Measurements from ENCODE around the gene RABGAP1L. TPM values are rescaled to one million over a fixed set of nuclear protein-coding genes. Genes with fewer than 3 reads are reported as not detected.

Gene RABGAP1L
- total RNA-seq, 4 donors from 2014 or later, result 31.7 to 49.7 (median 34.3) TPM

GRCh38 chr1:174726167-174726879 is 567.0 kb downstream of the RABGAP1L start:
- no peak for ATAC-seq (ENCODE audit: low FRiP score)
- no peak for DNase-seq (ENCODE audit: low spot score)
- TF ChIP-seq, protein P1, sequence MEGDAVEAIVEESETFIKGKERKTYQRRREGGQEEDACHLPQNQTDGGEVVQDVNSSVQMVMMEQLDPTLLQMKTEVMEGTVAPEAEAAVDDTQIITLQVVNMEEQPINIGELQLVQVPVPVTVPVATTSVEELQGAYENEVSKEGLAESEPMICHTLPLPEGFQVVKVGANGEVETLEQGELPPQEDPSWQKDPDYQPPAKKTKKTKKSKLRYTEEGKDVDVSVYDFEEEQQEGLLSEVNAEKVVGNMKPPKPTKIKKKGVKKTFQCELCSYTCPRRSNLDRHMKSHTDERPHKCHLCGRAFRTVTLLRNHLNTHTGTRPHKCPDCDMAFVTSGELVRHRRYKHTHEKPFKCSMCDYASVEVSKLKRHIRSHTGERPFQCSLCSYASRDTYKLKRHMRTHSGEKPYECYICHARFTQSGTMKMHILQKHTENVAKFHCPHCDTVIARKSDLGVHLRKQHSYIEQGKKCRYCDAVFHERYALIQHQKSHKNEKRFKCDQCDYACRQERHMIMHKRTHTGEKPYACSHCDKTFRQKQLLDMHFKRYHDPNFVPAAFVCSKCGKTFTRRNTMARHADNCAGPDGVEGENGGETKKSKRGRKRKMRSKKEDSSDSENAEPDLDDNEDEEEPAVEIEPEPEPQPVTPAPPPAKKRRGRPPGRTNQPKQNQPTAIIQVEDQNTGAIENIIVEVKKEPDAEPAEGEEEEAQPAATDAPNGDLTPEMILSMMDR (IDR thresholded peaks at IDR 0.05), result no peak

- TF ChIP-seq, protein P1 (IDR thresholded peaks at IDR 0.05), result no peak
- DNase-seq (ENCODE audit: low spot score) (no peak), ATAC-seq (ENCODE audit: low FRiP score) (no peak)
These were observed 567.7 kb downstream of the RABGAP1L start for GRCh38 chr1:174726880-174727585.

DNA sequence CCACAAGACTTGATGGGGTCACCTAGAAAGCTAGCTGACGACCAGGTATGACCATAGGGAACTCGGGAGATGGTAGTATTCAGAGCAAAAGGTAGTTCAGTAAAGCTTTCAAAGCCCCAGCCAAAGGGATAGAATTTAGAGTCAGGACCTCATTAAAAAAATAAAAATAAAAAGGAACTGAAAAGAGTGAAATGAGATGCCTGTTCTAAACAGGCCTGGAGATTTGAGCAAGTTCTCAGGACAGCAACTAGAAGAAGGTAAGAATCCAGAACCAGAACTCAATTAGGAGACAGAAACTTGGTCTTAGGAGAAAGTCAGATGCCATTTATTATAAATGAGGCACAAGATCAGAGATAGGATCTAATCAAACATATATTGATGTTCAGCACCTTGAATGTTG is 575.0 kb downstream of the RABGAP1L start:
- DNase-seq (ENCODE audit: low spot score) (no peak), ATAC-seq (ENCODE audit: low FRiP score) (no peak)
- TF ChIP-seq, protein P1 (IDR thresholded peaks at IDR 0.05), result no peak

DNA sequence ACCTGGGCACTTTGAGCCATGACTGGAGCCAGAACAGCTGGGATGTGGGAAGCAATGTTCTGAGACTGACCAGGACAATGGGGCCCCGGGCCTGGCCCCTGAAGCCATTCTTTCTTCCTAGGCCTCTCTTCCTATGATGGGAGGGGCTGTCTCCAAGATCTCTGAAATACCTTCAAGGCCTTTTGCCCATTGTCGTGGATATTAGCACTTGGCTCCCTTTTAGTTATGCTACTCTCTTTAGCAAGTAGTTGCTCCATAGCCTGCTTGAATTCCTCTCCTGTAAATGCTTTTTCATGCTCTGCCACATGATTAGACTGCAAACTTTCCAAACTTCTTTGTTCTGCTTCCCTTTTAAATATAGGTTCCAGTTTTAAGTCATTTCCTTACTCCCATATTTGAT is 577.5 kb downstream of the RABGAP1L start:
- TF ChIP-seq, protein P1 (IDR thresholded peaks at IDR 0.05), result no peak
- ATAC-seq (ENCODE audit: low FRiP score), result no peak
- no peak for DNase-seq (ENCODE audit: low spot score)

- no peak for DNase-seq (ENCODE audit: low spot score)
- TF ChIP-seq, protein P1 (IDR thresholded peaks at IDR 0.05), result no peak
- no peak for ATAC-seq (ENCODE audit: low FRiP score)
These were observed 581.1 kb downstream of the RABGAP1L start for GRCh38 chr1:174740249-174740968.

- TF ChIP-seq, protein P1 (IDR thresholded peaks at IDR 0.05), result no peak
- ATAC-seq (ENCODE audit: low FRiP score) (no peak), DNase-seq (ENCODE audit: low spot score) (no peak)
These were observed 583.7 kb downstream of the RABGAP1L start for GRCh38 chr1:174742805-174743653.
